Heart left ventricle (tissue), 16 donors: Measurements from ENCODE around the gene DRC3. TPM values are rescaled to one million over a fixed set of nuclear protein-coding genes. Genes with fewer than 3 reads are reported as not detected.

ENCODE experiments used
- ATAC-seq, 4 donors: fragments of 200-7000 bp; cut with Tn5 transposase; one replicate each; pipeline ENCODE4 v1.9.1; 2020 to 2022; ENCODE audit warnings: moderate library complexity in 4 of 4, mild to moderate bottlenecking in 3 of 4, moderate number of reproducible peaks in 1 of 4
- DNase-seq, 5 donors: peaks; one replicate each; pipeline ENCODE4 v3.0.0-alpha.2; 2020
- H3K27ac ChIP-seq, 12 donors: fragments of 200-600 bp; sonication (generic) in 4 of 12; one replicate each; pipeline versions ENCODE4 v1.5.0 to v1.8.0; 2016 to 2022; ENCODE audit warnings: mild to moderate bottlenecking in 2 of 12
- H3K27me3 ChIP-seq, 9 donors: fragments of 200-600 bp; sonication (generic) in 2 of 9; one replicate each; pipeline versions ENCODE4 v1.5.1 to v1.8.0; 2016 to 2022; ENCODE audit warnings: mild to moderate bottlenecking in 3 of 9
- H3K36me3 ChIP-seq, 9 donors: fragments of 200-600 bp; sonication (generic) in 2 of 9; one replicate each; pipeline versions ENCODE4 v1.5.0 to v1.8.0; 2018 to 2022; ENCODE audit warnings: mild to moderate bottlenecking in 2 of 9
- H3K4me1 ChIP-seq, 12 donors: fragments of 200-600 bp; sonication (generic) in 4 of 12; one replicate each; pipeline versions ENCODE4 v1.5.0 to v1.8.0; 2016 to 2022; ENCODE audit warnings: mild to moderate bottlenecking in 3 of 12
- H3K4me3 ChIP-seq, 12 donors: fragments of 200-600 bp; sonication (generic) in 4 of 12; one replicate each; pipeline versions ENCODE4 v1.5.0 to v1.8.0; 2017 to 2022; ENCODE audit warnings: mild to moderate bottlenecking in 9 of 12, moderate library complexity in 4 of 12
- H3K9me3 ChIP-seq, 12 donors: fragments of 200-600 bp; sonication (generic) in 4 of 12; one replicate each; pipeline versions ENCODE4 v1.5.0 to v1.8.0; 2016 to 2022; ENCODE audit warnings: mild to moderate bottlenecking in 1 of 12
- CTCF ChIP-seq, 12 donors: fragments of 200-600 bp; sonication (generic) in 4 of 12; IDR thresholded peaks; one replicate each; pipeline versions ENCODE4 v1.5.0 to v1.8.0; 2018 to 2022; ENCODE audit warnings: antibody characterized with exemption in 12 of 12, mild to moderate bottlenecking in 5 of 12
- POLR2A ChIP-seq, 2 donors: fragments of 450-650 bp; IDR thresholded peaks; one replicate each; pipeline ENCODE4 v1.6.1; 2017; ENCODE audit warnings: antibody characterized with exemption in 2 of 2, mild to moderate bottlenecking in 2 of 2, moderate library complexity in 2 of 2
- WGBS, 4 donors: extraction: QIAGEN DNeasy Blood & Tissue Kit in 2 of 4; methylation state at CpG; one replicate each; pipeline versions ENCODE4 v1.1.5 to v1.1.7; 2013 to 2018; 5-methylcytosine and 5-hydroxymethylcytosine counted together
- intact Hi-C, 10 donors: fragments of 100-400 bp; cut with DNase I; formaldehyde crosslinking; loops; one replicate each; pipeline versions ENCODE4 v1.11.1 to v1.14.2; 2022
- polyA plus RNA-seq, 2 donors: library from polyadenylated mRNA; stranded (reverse); fragments of 200-250 nt; gene quantifications; one replicate each; pipeline ENCODE4 v1.2.3, GENCODE V29; 2013
- total RNA-seq, 9 donors: library from RNA; depleted of rRNA in 2 of 9; stranded (reverse); fragments of >200 nt in 2 of 9; fragmentation: NEBNext Ultra II Directional in 3 of 9; extraction: Animal tissue kit (Norgen Biotek cat#: 25700) in 3 of 9; gene quantifications; one replicate each; pipeline versions ENCODE4 v1.1.0 to v1.2.4, GENCODE V29; 2016 to 2023
- donor health status: ischemic (EF 13 %, LVEDD 7.1; RV severe dilation, severe dysfunction).
- donor health status: healthy with polysubstance abuse.
- donor health status: DM: no; HTN: yes; CAD: no.
- donor health status: DM: no; HTN: no; CAD: no.
- donor health status: ischemic (EF 25% LVEDD 6.9; RV normal size, moderate dysfunction).
- donor health status: ischemic (EF 25% LVEDD 5.7; RV mildly dilated, moderate dysfunction).
- donor health status: healthy.
- donor health status: DM: yes; HTN: yes; CAD: no.
- donor health status: ischemic (EF 35%, LVEDD 5.7; RV mildly dilated, moderate dysfunction).
- donor health status: nonischemic (EF 11% LVEDD 7.7; RV severe dilation, severe dysfunction).
- donor health status: DM: yes; HTN: yes; CAD: no.
- donor health status: PGD.
- donor health status: ischemic (EF 29% LVEDD 5.4; RV normal size, mild dysfunction).
- donor health status: nonischemic (EF 23%, LVEDD 6.1; RV moderate dilation, normal function).

Gene DRC3
- total and polyA plus RNA-seq, 11 donors = 0.42 to 3.7 (median 1.00) TPM

- no peaks in the 10 kb centered on the region for H3K27me3 ChIP-seq
- intact Hi-C loops = no loop called here
- no peak for ATAC-seq
These were observed 86.6 kb downstream of the DRC3 start for GRCh38 chr17:18059283-18059682.

GRCh38 chr17:18064053-18064452 lies 91.4 kb downstream of the DRC3 start:
- 34 to 50% (median 42%) methylated on average over 2 of the region's 2 CpGs for WGBS, 4 donors
- Histone ChIP-seq H3K4me3 (no peak overlapping the region), H3K4me1 (no peaks in the 10 kb centered on the region), H3K27me3 (no peaks in the 10 kb centered on the region), H3K36me3 (peaks cover 0 to 75% (median 66%) of the 10 kb centered on the region in 9 donors), H3K9me3 (no peaks in the 10 kb centered on the region), H3K27ac (no peak overlapping the region)
- TF ChIP-seq POLR2A (IDR thresholded peaks at IDR 0.05) = no peak
- TF ChIP-seq CTCF (IDR thresholded peaks at IDR 0.05) = no peak
- DNase-seq (no peak), ATAC-seq (peak in 2 of 4 donors; percentile 47 to 50)
- intact Hi-C loops = no loop called here

More at GRCh38 chr17:18059283-18059682, 86.6 kb downstream of the DRC3 start:
- H3K4me1 ChIP-seq = no peaks in the 10 kb centered on the region
- DNase-seq = no peak
- no peak overlapping the region for H3K27ac ChIP-seq
- WGBS, 4 donors = 72 to 80% (median 77%) methylated on average over 5 of the region's 5 CpGs
- H3K4me3 ChIP-seq = no peak overlapping the region
- H3K9me3 ChIP-seq = no peaks in the 10 kb centered on the region
- H3K36me3 ChIP-seq = peaks cover 0 to 99% (median 91%) of the 10 kb centered on the region in 9 donors
- TF ChIP-seq CTCF (IDR thresholded peaks at IDR 0.05) (no peak), POLR2A (IDR thresholded peaks at IDR 0.05) (no peak)

DNA sequence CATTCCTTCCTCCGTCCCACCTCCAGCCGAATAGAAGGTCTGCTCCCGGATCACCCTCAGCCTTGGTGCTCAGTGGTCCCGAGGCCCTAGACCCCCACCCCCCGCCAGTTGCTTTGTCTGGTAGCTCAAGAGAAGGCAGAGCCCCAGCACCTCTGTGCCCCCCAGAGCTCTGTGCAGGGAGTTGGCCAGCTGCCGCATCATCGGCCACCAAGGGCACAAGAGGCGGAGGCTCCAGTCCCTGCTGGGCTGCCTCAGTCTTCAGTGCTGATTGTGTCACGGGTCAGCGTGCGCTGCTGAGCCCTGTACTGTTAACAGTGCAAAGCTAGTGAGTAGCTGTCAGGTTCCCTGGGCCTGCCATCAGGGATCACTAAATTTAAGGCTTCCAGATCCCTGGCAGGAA lies 92.9 kb downstream of the DRC3 start:
- Histone ChIP-seq H3K4me1 (no peaks in the 10 kb centered on the region), H3K27me3 (no peaks in the 10 kb centered on the region), H3K9me3 (no peaks in the 10 kb centered on the region), H3K36me3 (peaks cover 0 to 61% (median 54%) of the 10 kb centered on the region in 9 donors), H3K4me3 (no peak overlapping the region), H3K27ac (no peak overlapping the region)
- DNase-seq = peak in 1 of 5 donors; percentile 61
- WGBS, 4 donors = 93 to 99% (median 96%) methylated on average over 11 of the region's 11 CpGs
- ATAC-seq = peak in 2 of 4 donors; percentile 13 to 15
- intact Hi-C loops = no loop called here
- no peak for TF ChIP-seq POLR2A (IDR thresholded peaks at IDR 0.05)
- TF ChIP-seq CTCF (IDR thresholded peaks at IDR 0.05) = no peak

Other genes with a start within 250 kb of the DRC3 start
- 10 to 100 TPM; 12.8 to 55.2 (median 17.8) TPM for gene SREBF1, start 135.9 kb upstream of the DRC3 start, total RNA-seq
- gene SREBF1, start 135.9 kb upstream of the DRC3 start, polyA plus RNA-seq = 10 to 100 TPM; 22.1 to 41.0 TPM
- 100 to 1,000 TPM; 210 to 345 (median 247) TPM for gene TOM1L2, start 462 bp upstream of the DRC3 start, total RNA-seq
- gene TOM1L2, start 462 bp upstream of the DRC3 start, polyA plus RNA-seq = 100 to 1,000 TPM; 122 to 129 TPM
- gene ATPAF2, start 66.3 kb downstream of the DRC3 start, total RNA-seq = 10 to 100 TPM; 25.6 to 46.2 (median 37.6) TPM
- 10 to 100 TPM; 29.6 to 51.4 TPM for gene ATPAF2, start 66.3 kb downstream of the DRC3 start, polyA plus RNA-seq
- gene GID4, start 66.5 kb downstream of the DRC3 start, total RNA-seq = 10 to 100 TPM; 15.3 to 27.7 (median 18.2) TPM
- 10 to 100 TPM in 1 of 2 donors, 1 to 10 TPM in 1; 8.0 to 19.8 TPM for gene GID4, start 66.5 kb downstream of the DRC3 start, polyA plus RNA-seq
- 10 to 100 TPM; 17.5 to 28.8 (median 19.5) TPM for gene DRG2, start 115.1 kb downstream of the DRC3 start, total RNA-seq
- gene DRG2, start 115.1 kb downstream of the DRC3 start, polyA plus RNA-seq = 10 to 100 TPM; 28.0 to 29.0 TPM
- under 1 TPM in 7 of 9 donors, not detected in 2; 0.12 to 0.53 (median 0.35) TPM for gene MYO15A, start 135.9 kb downstream of the DRC3 start, total RNA-seq
- gene MYO15A, start 135.9 kb downstream of the DRC3 start, polyA plus RNA-seq = under 1 TPM; 0.21 to 0.30 TPM
- gene ALKBH5, start 211.0 kb downstream of the DRC3 start, total RNA-seq = 100 to 1,000 TPM; 147 to 233 (median 198) TPM
- gene ALKBH5, start 211.0 kb downstream of the DRC3 start, polyA plus RNA-seq = 100 to 1,000 TPM in 1 of 2 donors, 10 to 100 TPM in 1; 89.2 to 122 TPM